RWPE2 (cell line): ENCODE measurements around the gene BAIAP2L1.

Source experiments
- ATAC-seq: fragments of 200-7000 bp; cut with Tn5 transposase; 3 replicates; pipeline ENCODE4 v1.9.1; 2021; ENCODE audit warnings: low read depth
- DNase-seq: peaks from one replicate; pipeline ENCODE4 v3.0.0-alpha.2; 2020; ENCODE audit warnings: low spot score
- H3K27ac ChIP-seq: fragments of 450-650 bp; 2 replicates; pipeline ENCODE4 v1.5.1; 2017; ENCODE audit warnings: mild to moderate bottlenecking; ENCODE audit not compliant: poor library complexity, severe bottlenecking
- H3K27me3 ChIP-seq: fragments of 250-450 bp; sonication (Bioruptor Pico); 2 replicates; pipeline ENCODE4 v1.5.1; 2021; ENCODE audit warnings: mild to moderate bottlenecking, moderate library complexity; ENCODE audit not compliant: insufficient read depth, poor library complexity, severe bottlenecking
- H3K36me3 ChIP-seq: fragments of 250-450 bp; sonication (Bioruptor Pico); 2 replicates; pipeline ENCODE4 v1.5.1; 2020; ENCODE audit warnings: low read depth, mild to moderate bottlenecking, moderate library complexity
- H3K4me1 ChIP-seq: fragments of 250-450 bp; sonication (Bioruptor Pico); 2 replicates; pipeline ENCODE4 v1.5.1; 2021; ENCODE audit warnings: mild to moderate bottlenecking, moderate library complexity; ENCODE audit not compliant: insufficient read depth, poor library complexity, severe bottlenecking
- H3K4me3 ChIP-seq: fragments of 250-450 bp; sonication (Bioruptor Pico); 2 replicates; pipeline ENCODE4 v1.5.1; 2021; ENCODE audit warnings: mild to moderate bottlenecking, moderate library complexity; ENCODE audit not compliant: severe bottlenecking
- H3K9me3 ChIP-seq: fragments of 250-450 bp; sonication (Bioruptor Pico); 2 replicates; pipeline ENCODE4 v1.5.1; 2021; ENCODE audit warnings: mild to moderate bottlenecking, moderate library complexity; ENCODE audit not compliant: severe bottlenecking
- CTCF ChIP-seq: fragments of 450-650 bp; IDR thresholded peaks from one replicate; pipeline ENCODE4 v1.5.1; 2017; ENCODE audit warnings: mild to moderate bottlenecking, moderate library complexity; ENCODE audit not compliant: poor library complexity, severe bottlenecking

The BAIAP2L1 gene

GRCh38 chr7:98366562-98366938 lies 34.3 kb downstream of the BAIAP2L1 start:
- TF ChIP-seq CTCF, result no peak
- ATAC-seq, result no peak
- Histone ChIP-seq H3K9me3 (no peaks in the 10 kb centered on the region), H3K27me3 (no peaks in the 10 kb centered on the region), H3K36me3 (peaks cover 31% of the 10 kb centered on the region), H3K4me1 (peaks cover 14% of the 10 kb centered on the region), H3K4me3 (no peak overlapping the region), H3K27ac (no peak overlapping the region)
- DNase-seq, result no peak

- ATAC-seq, result no peak
- no peak for TF ChIP-seq CTCF
- peaks cover 9% of the 10 kb centered on the region for H3K4me1 ChIP-seq
- H3K27me3 ChIP-seq, result no peaks in the 10 kb centered on the region
- H3K27ac ChIP-seq, result no peak overlapping the region
- H3K36me3 ChIP-seq, result peaks cover 36% of the 10 kb centered on the region
- H3K4me3 ChIP-seq, result no peak overlapping the region
- no peak for DNase-seq
- no peaks in the 10 kb centered on the region for H3K9me3 ChIP-seq
Measured at GRCh38 chr7:98365863-98366561, 34.9 kb downstream of the BAIAP2L1 start.

GRCh38 chr7:98364220-98364619 lies 36.7 kb downstream of the BAIAP2L1 start:
- H3K27ac ChIP-seq, result no peak overlapping the region
- no peaks in the 10 kb centered on the region for H3K27me3 ChIP-seq
- DNase-seq, result no peak
- H3K4me1 ChIP-seq, result peaks cover 2% of the 10 kb centered on the region
- H3K9me3 ChIP-seq, result no peaks in the 10 kb centered on the region
- ATAC-seq, result no peak
- H3K4me3 ChIP-seq, result no peak overlapping the region
- peaks cover 40% of the 10 kb centered on the region for H3K36me3 ChIP-seq
- no peak for TF ChIP-seq CTCF

- DNase-seq (no peak), ATAC-seq (no peak)
- Histone ChIP-seq H3K27me3 (no peaks in the 10 kb centered on the region), H3K36me3 (peaks cover 38% of the 10 kb centered on the region), H3K9me3 (no peaks in the 10 kb centered on the region), H3K4me3 (no peak overlapping the region), H3K27ac (no peak overlapping the region), H3K4me1 (peaks cover 10% of the 10 kb centered on the region)
- no peak for TF ChIP-seq CTCF
Measured at GRCh38 chr7:98362517-98362916, 38.4 kb downstream of the BAIAP2L1 start.
